H54 (cell line): ENCODE data around the gene PTPRE.
A peak's percentile ranks its signal among the peaks of the same experiment; 100 is the strongest.

Experiments
- DNase-seq: peaks from one replicate; pipeline ENCODE4 v3.0.0; 2011; ENCODE audit warnings: low spot score, mixed read lengths; ENCODE audit not compliant: insufficient read length
- FAIRE-seq: peaks from 3 replicates; lab custom pipeline; 2011; peaks lifted over from hg19 to GRCh38; lab: Jason Lieb, UNC
- POLR2A ChIP-seq: IDR thresholded peaks from 2 replicates; pipeline ENCODE4 v1.6.1; 2011; ENCODE audit warnings: low read depth, mild to moderate bottlenecking, low read length

Gene PTPRE

GRCh38 chr10:127906548-127907377 is at the start of gene PTPRE:
Gene PTPRE (plus strand): TSS chr10:127907103. CDS start chr10:128040882, 133,779 bp downstream.
- peak; percentile 64 for DNase-seq
- TF ChIP-seq POLR2A: no peak
- FAIRE-seq: no peak

GRCh38 chr10:127860592-127860991 is 46.3 kb upstream of the PTPRE start:
- DNase-seq: no peak
- FAIRE-seq: no peak
- no peak for TF ChIP-seq POLR2A

- FAIRE-seq (no peak), DNase-seq (no peak)
- TF ChIP-seq POLR2A: no peak
Measured at GRCh38 chr10:127863231-127863825, 43.6 kb upstream of the PTPRE start.

DNA sequence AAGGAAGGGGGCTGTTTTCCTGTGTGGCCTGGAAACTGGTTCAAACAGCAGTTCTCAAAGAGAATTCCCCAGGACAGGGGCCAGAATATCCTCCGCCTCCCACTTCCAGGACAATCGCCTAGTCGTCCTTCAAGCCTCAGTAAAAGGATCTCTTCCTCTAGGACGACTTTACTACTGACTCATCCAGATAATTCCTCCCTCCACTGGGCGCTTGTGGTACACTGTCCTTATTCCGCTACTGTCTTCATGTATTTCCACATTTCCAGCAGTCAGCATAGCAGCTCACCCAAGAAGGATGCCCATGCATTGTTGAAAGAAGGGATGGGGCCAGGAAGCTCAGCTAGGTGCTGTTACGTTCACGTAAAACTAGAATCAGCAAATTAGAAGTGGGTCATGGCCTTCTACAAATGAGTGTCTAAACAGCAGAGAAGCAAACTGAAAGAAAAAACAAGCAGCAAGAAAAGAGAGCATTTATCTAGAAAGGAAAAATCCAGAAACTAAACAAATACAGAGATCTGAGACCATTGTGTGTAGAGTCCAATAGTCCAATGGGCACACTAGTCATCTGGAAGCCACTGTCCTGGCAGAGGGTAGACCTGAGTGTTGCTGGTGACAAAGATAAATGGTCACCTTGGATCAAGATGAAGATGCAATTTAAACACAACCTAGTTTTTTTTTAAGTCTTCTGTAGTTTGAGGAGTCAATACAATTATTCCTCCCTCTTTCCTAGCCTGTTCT is 40.5 kb upstream of the PTPRE start:
- FAIRE-seq: no peak
- no peak for TF ChIP-seq POLR2A
- DNase-seq: no peak

DNA sequence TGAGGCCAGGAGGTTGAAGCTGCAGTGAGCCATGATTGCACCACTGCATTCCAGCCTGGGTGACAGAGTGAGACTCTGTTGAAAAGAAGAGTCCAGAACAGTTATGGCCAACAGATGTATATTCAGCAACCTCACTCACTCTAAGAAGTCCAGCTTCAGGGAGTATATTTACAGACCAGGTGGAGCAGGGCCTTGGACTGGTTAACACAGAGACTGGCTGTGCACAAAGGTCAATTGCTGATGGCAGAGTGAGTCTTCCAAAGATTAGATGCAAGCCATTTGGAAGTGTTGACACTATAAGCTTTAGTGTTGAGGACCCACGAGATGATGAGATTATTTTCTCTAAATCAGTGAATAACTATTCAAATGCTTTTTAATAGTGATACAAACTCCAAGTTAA is 39.1 kb upstream of the PTPRE start:
- TF ChIP-seq POLR2A: no peak
- no peak for FAIRE-seq
- no peak for DNase-seq

- no peak for FAIRE-seq
- TF ChIP-seq POLR2A: no peak
- DNase-seq: no peak
Measured at GRCh38 chr10:127869329-127869728, 37.6 kb upstream of the PTPRE start.

GRCh38 chr10:127871631-127872010 is 35.3 kb upstream of the PTPRE start:
- TF ChIP-seq POLR2A: no peak
- FAIRE-seq (no peak), DNase-seq (no peak)

DNA sequence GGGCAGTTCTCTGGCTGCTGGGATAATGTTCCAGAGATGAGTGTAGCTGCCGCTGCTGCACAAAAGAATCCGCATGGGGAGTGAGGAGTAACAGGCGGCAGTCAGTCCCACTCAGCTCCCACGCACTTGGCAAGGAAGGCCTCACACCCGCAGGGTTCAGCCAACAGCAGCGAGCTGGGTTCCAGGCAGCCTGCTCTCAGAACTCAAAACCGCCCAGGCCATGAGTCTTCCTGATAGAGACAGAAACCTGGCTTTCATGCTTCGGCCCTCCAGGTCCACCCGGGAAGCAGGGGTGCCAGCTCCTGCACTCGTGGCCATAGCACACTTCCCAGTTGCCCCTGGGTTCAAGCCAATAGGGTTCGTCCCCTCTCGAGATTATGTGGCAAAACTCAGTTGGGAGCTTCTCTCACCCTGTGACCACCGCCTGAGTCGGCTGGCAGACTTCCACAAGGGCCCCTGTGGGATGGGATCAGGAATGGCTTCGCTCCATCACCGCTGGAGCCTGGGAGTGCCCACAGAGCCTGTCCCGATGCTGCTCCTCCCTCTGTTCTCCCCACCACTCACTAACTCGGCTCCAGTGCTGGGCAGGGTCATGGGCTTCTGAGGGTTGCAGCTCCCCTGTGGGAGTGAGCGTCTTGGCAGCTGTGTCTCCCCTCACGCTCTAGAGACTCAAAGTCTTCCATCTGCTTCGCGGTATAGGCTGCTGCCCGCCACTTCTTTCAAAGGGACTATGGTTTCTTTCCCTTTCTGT is 34.7 kb upstream of the PTPRE start:
- FAIRE-seq: no peak
- DNase-seq: no peak
- TF ChIP-seq POLR2A: no peak

GRCh38 chr10:127872871-127873600 is 33.9 kb upstream of the PTPRE start:
- no peak for TF ChIP-seq POLR2A
- no peak for DNase-seq
- no peak for FAIRE-seq

DNA sequence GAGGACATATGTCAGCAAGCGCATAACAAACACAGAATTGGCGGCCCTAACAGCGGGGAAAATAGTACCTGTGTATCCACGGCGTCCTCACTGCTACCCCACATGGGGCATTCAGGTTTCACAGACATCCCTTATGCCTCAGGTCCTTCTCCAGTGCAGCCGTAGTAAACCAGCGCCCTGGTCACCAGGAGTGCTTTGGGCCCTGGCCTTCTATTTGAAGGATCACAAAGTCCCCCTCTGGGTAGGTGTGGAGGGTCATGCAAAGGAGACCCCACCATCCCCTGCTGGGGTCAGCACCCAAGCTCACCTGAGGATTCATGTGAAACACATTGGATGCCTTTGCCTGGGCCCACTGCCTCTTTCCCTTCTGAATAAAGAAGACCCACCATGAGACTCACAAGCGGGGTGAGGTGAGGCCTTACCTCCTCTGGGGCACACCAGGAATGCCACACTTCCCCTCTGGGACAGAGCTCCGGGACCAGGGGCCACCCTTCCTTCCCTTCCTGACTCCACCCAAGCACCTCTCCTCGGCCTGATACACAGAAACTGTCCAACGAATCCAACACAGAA is 32.9 kb upstream of the PTPRE start:
- no peak for TF ChIP-seq POLR2A
- DNase-seq (no peak), FAIRE-seq (no peak)

DNA sequence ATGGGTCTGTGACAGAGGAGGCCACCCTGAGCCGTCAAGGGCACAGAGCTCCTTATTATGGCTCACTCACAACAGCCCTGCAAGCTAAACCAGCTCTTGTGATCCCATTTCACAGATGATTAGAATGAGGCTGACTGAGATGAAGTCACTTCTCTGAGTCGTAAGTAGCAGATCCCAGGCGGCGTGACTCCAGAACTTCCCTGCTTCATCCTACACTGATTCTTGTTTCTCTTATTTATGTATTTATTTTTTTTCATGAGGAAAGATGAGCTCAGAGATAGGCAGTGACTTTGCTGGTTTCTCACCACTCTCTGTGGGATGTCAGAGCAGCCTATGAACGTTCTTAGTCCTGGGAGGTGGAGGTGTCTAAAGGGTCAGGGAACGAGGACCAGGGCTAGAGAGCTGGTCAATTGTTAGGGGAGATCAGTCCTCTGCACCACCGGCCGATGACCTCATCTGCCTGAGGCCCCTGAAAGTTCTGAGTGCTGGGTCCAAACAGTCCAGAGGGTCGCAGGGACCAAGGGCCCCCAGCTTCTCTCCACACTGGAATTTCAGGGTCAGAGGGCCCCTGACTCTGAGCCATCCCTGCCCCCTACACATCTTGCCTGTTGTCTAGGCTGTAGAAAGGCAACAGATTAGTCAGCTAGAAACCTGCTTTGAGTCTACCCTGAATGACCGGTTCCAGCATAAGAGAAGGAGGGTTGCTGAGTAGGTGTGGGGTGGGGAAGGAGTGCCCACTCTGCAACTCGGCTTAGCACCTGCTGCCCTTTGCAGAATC is 32.0 kb upstream of the PTPRE start:
- no peak for TF ChIP-seq POLR2A
- no peak for FAIRE-seq

DNA sequence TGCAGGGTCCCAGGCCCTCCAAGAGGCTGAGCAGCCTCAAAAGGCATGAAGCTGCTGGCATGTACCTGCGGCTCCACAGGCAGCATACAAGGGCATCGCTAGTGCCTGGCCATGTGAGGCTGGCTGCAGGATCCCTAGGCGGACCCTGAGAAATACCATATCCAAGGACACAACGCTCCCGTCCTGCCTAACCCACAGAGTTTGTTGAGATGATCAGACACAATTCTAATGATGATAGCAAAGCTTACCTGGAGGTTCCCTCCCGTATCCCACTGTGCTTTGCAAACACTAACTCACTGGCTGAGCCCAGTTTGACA is 31.5 kb upstream of the PTPRE start:
- no peak for TF ChIP-seq POLR2A
- no peak for DNase-seq
- FAIRE-seq: no peak

More for the DNA sequence above, 32.0 kb upstream of the PTPRE start:
- no peak for DNase-seq
